Fibroblast of skin of left biceps (primary cell): Measurements from ENCODE around the gene PROCA1.
"Not testable (repeated sequence)": the region's sequence is repeated elsewhere in the genome, so short reads cannot be mapped to it uniquely, and the experiment has no call there.

Experiments used
- DNase-seq, 2 experiments: peaks; one replicate each; pipeline ENCODE4 v3.0.0-alpha.2; 2013; ENCODE audit warnings: low read depth in 2 of 2

The PROCA1 gene

GRCh38 chr17:28744104-28744971 lies 32.6 kb upstream of the PROCA1 start:
- DNase-seq: no peak

GRCh38 chr17:28743243-28744103 lies 31.8 kb upstream of the PROCA1 start, which contains the start of gene TRAF4:
TSS of gene TRAF4 (plus strand) at chr17:28744011. CDS start at chr17:28744113, 102 bp downstream.
- DNase-seq: no peak

DNA sequence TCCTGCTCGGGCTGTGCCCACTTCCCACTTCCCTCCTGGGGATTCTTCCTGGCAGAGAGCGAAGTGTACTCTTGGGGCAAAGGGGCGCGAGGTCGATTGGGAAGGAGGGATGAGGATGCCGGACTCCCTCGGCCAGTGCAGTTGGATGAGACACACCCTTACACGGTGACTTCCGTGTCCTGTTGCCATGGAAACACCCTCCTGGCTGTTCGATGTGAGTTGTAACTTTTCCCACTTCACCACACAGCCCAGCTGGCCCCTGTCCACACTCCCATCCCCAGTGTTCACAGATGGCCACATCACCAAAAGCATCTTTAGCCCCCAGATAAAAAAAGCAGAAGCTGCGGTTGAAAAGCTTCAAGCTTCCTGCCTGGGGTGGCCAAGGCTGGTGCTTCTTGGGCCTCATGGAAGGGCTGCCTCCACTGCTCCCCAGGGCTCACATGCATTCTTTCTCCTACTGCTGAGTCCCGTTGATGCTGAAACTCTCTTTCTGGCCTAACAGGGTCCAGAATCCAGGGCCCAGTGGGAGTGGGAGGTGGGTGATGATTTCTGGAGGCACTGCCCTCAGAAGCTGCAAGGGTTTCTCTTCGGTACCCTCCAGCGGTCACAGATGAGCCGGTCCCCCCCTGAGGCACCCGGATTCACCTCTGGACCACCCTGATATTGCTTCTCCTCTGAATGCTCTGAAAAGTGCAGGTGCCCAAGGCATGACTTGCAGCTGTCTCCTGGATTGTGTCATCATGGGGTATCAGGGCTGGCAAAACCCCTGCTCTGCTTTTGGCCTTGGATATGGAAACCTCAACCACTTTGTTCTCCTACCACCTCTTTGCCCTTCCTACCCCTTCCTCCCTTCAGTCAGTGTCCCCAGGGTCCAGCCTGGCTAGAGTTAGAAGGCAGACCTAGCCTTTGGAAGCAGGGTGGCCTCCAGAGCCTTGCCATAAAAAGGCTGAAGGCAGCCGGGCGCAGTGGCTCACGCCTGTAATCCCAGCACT lies 30.0 kb upstream of the PROCA1 start:
- DNase-seq: no peak

DNA sequence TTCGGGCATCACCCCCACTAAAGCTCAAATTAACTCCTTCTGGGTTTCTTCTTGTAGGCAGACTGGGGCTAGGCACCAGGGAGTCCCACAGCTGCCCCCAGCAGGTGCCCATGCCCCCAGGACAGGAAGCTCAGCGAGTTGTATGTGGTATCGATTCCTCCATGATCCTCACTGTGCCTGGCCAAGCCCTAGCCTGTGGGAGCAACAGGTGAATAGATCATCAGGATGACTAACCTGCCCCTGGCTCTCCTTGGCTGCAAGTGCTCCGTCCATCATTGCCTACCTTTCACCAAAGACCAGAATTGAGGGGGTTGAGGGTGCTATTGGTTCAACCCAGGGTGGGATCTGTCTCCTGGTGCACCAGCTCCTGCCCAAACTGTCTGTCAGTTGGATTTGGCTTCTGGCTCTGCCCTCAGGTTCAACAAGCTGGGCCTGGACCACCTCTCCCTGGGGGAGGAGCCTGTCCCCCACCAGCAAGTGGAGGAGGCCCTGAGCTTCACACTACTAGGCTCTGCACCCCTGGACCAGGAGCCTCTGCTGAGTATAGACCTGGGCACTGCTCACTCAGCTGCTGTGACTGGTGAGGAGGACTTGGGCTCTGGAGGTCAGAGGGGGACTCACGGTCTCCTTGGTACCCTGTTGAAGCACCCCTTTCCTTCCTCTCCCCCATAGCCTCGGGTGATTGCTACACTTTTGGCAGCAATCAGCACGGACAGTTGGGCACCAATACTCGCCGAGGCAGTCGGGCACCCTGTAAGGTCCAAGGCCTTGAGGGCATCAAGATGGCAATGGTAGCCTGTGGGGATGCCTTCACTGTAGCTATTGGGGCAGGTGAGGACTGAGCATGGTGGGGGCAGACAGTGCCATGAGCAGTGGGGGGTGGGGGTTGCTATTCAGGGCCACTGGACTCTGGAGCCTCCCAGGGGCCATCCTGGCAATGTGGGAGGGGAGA lies 29.0 kb upstream of the PROCA1 start:
- DNase-seq: no peak

GRCh38 chr17:28738680-28739384 lies 27.1 kb upstream of the PROCA1 start:
- no peak for DNase-seq

GRCh38 chr17:28737770-28738679 lies 26.3 kb upstream of the PROCA1 start:
- DNase-seq: no peak

DNA sequence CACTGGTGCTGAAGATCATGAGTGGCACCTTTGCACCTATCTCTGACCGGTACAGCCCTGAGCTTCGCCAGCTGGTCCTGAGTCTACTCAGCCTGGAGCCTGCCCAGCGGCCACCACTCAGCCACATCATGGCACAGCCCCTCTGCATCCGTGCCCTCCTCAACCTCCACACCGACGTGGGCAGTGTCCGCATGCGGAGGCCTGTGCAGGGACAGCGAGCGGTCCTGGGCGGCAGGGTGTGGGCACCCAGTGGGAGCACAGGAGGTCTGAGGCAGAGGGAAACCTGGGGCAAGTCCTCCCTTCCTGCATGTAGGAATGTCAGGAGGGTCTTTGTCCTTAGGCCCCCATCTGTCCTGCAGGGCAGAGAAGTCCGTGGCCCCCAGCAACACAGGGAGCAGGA lies 25.6 kb upstream of the PROCA1 start:
- no peak for DNase-seq

GRCh38 chr17:28735913-28736769 lies 24.5 kb upstream of the PROCA1 start:
- DNase-seq: not testable (repeated sequence)

DNA sequence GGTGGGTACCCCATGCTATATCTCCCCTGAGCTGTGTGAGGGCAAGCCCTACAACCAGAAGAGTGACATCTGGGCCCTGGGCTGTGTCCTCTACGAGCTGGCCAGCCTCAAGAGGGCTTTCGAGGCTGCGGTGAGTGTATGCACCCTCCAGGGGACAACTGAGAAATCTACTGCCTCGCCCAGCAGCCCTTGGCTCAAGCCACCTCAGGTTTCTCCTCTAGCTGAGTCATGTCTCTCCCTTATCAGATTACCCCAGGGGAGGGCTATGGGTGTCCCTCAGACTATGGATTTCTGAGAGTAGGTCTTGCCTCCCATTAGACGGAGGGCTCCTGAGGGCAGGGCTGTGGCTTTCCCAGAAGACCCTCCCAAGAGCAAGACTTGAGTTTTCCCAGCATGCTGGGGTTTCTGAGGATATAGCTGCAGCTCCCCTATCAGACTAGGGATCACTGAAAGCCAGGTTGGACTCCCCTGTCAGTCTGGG lies 23.6 kb upstream of the PROCA1 start:
- DNase-seq: no peak

GRCh38 chr17:28734712-28735241 lies 23.1 kb upstream of the PROCA1 start:
- DNase-seq: no peak

- DNase-seq: no peak
Measured at GRCh38 chr17:28733346-28733745, 21.7 kb upstream of the PROCA1 start.

DNA sequence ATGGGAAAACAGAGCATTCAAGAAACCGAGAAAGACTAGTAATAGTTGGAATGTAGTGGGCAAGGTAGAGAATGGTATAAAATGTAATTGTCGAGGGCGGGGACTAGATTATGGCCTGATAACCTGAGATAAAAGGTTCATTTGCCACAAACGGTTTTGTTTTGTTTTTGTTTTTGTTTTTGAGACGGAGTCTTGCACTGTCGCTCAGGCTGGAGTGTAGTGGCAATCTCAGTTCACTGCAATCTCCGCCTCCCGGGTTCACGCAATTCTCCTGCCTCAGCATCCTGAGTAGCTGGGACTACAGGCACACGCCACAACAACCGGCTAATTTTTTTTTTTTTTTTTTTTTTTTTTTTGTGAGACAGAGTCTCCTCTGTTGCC lies 18.3 kb upstream of the PROCA1 start:
- DNase-seq: no peak

DNA sequence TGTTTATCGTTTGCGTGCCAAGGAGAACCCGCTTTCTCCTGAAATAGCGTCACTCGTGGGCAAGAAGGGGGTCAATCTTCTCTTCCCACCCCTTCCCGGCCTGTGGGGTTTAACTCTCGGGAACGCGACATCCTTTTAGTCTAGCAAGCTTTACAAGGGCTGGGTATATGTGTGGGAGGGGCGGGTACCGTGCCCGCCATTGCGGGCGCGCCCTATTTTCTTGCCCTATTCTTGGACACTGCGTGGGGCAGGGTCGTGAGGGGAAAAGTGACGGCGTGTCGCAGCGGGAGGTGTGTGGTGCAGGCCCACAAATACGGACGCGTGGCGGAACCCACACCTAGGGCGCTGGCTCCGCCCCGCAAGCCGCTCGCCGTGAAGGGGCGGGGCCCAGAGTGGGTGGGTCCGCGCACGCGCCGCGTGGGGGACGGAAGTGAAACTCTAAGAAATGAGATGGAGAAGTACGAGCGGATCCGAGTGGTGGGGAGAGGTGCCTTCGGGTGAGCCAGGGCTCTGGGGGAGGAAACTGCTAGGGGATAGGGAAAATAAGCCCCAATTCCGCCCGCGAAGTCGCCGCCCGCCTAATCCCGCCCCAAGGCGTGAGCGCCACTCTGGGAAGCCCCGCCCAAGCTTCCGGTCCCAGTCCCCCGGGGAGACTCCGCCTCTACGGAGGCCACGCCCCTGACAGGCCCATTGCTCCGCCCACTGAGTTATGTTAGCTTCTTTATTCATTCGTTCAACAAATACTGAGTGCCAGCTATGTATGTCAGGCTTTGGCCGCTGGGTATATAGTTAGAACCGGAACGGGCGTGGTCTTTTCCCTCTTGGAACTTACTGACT lies 16.9 kb upstream of the PROCA1 start, which contains the start of gene NEK8:
Gene NEK8 (plus strand): TSS at position 425 of the 837 bp plus-strand sequence. CDS start 26 bp downstream, at position 451.
- peak; percentile 70 to 76 for DNase-seq

- peak; percentile 76 to 83 for DNase-seq
Measured at GRCh38 chr17:28726627-28727491, 15.2 kb upstream of the PROCA1 start.

GRCh38 chr17:28726226-28726626 lies 14.5 kb upstream of the PROCA1 start, which contains the start of gene TLCD1:
TSS of gene TLCD1 (minus strand) at chr17:28726233. CDS start at chr17:28726097, 136 bp downstream.
- DNase-seq: no peak
